Measurements from ENCODE around the gene CSKMT.
"Not testable (repeated sequence)": the region's sequence is repeated elsewhere in the genome, so short reads cannot be mapped to it uniquely, and the experiment has no call there.

Gene CSKMT

DNA sequence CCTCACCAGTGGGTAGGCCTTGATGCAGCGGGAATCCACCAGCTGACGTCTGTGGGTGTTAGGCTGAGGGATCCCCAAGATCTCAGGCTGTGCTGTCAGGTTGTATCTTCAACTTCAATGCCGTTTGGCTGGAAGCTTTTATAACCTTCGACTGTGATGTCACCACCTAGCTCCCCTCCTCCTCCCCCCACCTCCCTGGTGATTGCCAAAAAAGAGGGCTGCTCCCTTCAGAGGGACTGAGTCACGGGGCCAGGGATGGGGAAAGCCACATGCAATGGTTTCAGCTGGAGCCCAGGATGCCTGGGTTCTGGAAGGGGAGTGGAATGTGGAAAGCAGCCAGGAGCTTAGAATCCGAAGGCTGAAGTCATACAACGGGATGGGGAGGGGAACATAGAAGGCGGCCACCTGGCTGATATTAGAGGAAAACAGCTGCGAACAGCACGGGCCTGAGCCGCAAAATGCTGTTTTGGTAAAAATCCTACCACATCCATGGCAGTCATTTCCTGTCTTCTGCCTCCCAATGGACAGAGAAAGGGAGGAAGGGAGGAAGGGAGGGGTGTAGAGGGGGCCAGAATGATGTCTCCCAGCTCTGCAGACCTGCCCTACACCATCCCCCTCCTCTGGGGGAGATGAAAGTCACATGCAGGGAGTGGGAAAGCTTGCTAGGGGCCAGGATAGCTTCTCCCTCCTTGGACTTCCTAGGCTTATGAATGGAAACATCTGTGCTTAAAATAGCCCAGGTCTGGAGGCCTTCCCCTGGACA is 24.5 kb downstream of the CSKMT start, which contains the start of gene LRRN4CL:
Gene LRRN4CL, minus strand, starts transcription at position 110 of the 763 bp plus-strand sequence. CDS start 1,022 bp downstream, outside the sequence.
- DNase-seq = no peak

- DNase-seq = not testable (repeated sequence)
Observed at GRCh38 chr11:62693624-62694023, 28.5 kb downstream of the CSKMT start.

- DNase-seq = peak; percentile 46
Observed at GRCh38 chr11:62694455-62695167, 29.5 kb downstream of the CSKMT start.

DNA sequence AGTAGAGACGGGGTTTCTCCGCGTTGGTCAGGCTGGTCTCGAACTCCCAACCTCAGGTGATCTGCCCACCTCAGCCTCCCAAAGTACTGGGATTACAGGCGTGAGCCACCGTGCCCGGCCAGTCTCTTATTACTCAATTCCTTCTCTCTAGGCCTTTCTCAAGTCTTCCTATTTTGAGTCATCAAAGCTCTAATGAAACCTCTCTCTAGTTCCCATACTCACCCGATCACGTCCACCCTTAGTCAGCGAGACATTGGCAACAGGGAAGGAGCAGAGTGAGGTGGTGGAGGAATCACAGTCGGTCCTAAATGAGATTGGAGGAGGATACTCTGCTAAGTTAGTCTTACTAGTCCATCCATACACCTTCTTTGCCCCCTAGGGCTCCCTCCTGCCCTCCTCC is 37.1 kb downstream of the CSKMT start:
- DNase-seq = peak; percentile 16

- peak; percentile 3 for DNase-seq
Observed at GRCh38 chr11:62703921-62704320, 38.8 kb downstream of the CSKMT start.

DNA sequence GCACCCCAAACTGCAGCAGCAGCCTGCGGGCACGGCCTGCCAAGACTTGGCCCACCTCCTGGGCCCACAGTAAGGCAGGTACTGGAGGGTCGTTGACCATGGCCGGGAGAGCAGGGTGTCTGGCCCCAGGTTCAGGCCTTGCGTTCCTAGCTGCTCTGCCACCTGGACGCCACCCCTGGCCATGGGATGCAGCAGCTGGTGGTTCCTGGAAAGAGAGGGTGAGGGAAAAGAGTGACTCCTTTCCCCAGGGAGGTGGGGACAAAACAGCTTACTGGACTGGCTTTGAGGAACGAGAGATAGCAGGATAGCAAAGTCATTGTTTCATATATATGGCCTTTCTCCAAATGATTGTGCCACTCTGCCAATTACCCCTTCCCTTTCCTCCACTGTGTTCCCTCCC is 40.3 kb downstream of the CSKMT start:
- no peak for DNase-seq

DNA sequence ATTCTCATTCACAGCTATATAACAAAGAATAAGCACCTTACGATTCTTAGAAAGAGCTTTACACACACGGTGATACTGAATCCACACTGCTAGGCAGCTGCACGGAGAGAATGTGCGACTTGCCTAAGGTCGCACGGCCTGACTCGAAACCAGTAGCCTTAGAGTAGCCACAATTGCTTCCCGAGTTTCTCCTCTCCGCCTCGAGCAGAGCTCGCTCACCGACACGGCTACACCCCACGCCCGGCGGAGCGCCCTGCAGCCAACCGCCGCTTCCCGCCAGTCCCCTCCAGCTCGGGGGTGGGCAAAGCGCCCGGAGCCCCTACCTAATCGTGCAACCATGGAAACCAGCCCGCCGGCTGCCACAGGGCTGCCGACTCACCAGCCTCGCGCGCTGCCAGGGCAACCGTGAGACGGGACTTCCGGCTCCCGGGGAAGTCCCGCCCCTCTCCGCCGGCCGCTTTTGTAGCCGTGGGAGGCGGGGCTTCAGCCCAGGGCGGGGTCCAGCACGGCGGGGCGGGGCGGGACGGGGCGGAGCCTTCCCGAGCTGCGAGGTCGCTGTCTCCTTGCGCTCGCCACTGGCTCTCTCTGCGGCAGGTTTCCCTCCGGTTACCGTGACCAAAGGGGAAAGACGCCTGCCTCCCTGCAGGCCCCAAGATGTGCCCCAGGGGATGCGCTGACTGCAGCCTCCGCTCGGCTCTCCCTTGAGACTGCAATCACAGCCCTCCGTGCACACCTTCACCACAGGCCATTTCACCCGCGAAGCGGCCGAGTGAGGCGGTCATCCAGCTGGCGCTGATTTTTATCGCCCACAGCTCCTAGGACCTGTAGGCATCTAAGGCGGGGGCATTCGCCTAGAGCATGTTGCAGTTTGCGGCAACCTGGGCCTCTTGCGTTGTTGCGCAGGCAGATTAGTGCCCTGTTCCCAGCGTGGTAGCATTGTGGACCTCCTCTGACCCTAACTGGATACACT is 41.1 kb downstream of the CSKMT start:
- peak; percentile 86 for DNase-seq

DNA sequence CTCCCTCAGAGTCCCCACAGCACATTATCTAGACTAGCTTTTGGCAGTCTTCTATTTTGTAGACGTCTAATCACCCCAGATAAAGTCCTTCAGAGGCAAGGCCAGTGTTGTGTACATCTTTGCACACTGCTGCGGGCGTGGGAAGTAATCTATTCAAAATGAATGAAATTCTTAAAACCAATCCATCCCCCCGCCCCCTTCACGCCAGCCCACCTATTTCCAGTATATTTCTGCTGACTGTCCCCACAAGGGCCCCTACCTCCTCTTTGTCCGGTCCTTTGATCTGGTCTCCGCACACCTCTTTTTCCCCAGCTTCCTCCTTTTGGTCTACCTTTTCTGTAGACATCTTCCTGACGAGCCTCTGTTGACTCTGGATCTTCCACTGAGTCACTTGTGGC is 41.7 kb downstream of the CSKMT start:
- DNase-seq = no peak

GRCh38 chr11:62707277-62707861 is 42.3 kb downstream of the CSKMT start, which contains the start of the genes BSCL2 and GNG3:
Gene BSCL2, minus strand, starts transcription at chr11:62707424. Its CDS starts 229 bp downstream, at chr11:62707195.
Gene GNG3, plus strand, starts transcription at chr11:62707676. Its CDS starts 620 bp downstream, at chr11:62708296.
- DNase-seq = peak; percentile 2

DNA sequence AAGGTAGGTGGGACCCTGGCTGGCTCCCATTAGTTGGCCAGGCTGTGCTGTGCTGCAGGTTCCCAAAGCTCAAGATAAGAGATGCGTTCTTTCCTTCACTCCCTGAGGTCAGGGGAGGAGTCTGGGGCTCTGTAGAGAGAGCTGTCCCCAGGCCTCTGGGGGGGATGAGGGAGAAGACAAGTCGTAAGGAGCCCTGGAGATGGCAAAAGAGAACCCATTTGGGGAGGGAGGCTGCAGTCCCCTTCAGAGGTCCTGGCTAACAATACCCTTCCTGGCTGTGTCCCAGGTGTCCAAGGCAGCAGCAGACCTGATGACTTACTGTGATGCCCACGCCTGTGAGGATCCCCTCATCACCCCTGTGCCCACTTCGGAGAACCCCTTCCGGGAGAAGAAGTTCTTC is 43.3 kb downstream of the CSKMT start:
- no peak for DNase-seq

DNA sequence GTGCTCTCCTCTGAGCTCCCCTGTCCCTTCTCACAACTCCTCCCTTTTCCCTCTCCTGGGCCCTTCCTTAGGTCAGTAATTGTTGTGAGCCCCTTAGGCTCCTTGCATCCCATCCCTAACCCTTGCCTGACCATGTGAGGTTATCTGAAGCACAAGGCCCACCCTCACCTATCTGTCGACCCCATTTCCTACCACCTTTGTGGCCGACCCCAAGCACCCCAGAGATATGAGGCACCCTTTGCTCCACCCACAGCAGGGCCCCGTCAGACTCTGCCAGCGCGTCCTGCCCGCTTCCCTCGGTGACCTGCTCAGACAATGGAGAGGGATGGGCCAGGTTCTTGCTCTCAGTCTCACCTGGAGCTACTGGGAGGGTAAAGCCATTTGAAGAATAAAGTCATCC is 43.7 kb downstream of the CSKMT start:
- DNase-seq = no peak

DNA sequence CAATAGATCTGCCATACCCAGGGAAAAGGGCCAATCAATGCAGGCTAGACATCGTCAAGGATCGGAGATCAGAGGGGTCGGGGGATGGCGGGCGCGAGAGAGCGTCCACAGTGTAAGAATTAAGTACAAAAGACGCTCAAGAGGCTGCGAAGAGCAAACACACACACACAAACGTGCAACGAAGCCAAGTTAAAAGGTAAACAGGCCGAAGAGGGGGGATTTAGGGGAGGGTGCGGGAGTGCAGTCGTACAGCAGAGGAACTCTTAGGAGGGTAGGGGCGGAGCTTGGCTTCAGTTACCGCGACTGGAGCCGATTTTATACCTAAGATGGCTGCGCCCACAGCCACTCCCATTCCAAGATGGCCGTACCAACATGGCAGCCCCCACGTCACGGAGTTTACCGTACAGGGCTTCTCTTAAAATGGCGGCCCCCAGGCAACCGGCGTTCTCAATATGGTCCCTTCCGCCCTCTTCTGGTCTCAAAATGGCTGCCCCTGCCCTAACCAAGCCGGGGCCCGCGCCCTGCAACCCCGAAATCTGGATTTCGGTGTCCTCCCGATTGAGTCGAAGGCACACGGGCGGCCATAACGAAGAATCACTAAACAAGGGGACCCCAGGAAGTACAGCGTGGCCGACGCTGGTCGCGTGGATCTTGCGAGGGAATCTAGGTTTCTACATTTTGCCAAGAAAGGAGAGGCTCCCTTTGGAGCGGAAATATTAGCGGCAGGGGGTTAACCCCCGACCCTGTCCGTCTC is 44.3 kb downstream of the CSKMT start:
- DNase-seq = peak; percentile 99

GRCh38 chr11:62710001-62710345 is 44.9 kb downstream of the CSKMT start:
- peak; percentile 41 for DNase-seq

- DNase-seq = no peak
Observed at GRCh38 chr11:62712276-62712812, 47.2 kb downstream of the CSKMT start.

- no peak for DNase-seq
Observed at GRCh38 chr11:62712861-62713260, 47.7 kb downstream of the CSKMT start.

- no peak for DNase-seq
Observed at GRCh38 chr11:62713343-62713742, 48.2 kb downstream of the CSKMT start.

- no peak for DNase-seq
Observed at GRCh38 chr11:62715150-62716130, 50.3 kb downstream of the CSKMT start.

GRCh38 chr11:62716206-62716605 is 51.1 kb downstream of the CSKMT start:
- no peak for DNase-seq

DNA sequence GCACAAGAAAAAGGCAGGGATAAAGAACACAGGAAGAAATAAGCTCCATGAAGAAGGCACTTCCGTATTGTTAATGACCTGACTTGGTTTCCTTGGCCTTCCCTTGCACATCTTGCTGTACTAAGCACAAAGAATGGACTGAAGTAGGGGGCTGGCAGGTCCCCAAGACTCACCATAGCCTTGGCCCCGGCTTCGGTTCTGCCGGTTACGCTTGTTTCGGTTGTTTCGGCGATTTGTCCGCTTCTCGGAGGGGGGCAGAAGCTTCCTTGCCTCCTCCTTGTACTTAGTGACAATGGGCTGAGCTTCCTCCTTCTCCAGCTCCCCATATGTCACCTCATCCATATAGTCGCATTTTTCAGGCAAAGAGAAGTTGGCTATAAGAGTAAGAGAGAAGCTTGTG is 51.7 kb downstream of the CSKMT start:
- no peak for DNase-seq
